NOMO-1 (cell line): Measurements from ENCODE around the gene SF3B3.
A peak's percentile ranks its signal among the peaks of the same experiment; 100 is the strongest.

Experiments used
- DNase-seq, 2 experiments: peaks; one replicate each; lab custom pipeline; 2025; ENCODE audit not compliant: unreplicated experiment in 2 of 2; lab: John Stamatoyannopoulos, UW

The SF3B3 gene

DNA sequence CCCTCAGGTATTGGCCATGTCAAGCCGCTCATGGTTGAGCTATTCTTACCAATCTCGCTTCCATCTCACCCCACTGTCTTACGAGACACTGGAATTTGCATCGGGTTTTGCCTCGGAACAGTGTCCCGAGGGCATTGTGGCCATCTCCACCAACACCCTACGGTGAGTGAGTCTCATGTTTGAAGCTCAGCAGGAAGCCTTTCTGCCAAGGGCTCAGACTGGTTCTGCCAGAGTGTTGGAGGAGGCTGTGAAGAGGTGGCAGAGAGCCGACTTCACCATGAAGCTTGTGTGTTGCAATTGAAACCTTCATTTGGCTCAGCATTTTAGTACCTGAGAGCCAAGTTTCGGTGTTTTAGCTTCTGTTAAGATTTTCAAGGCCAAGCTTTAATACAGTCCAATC is 38.0 kb downstream of the SF3B3 start:
- no peak for DNase-seq

GRCh38 chr16:70563636-70564035 is 40.0 kb downstream of the SF3B3 start:
- no peak for DNase-seq

- DNase-seq = no peak
Measured at GRCh38 chr16:70565053-70565452, 41.4 kb downstream of the SF3B3 start.

DNA sequence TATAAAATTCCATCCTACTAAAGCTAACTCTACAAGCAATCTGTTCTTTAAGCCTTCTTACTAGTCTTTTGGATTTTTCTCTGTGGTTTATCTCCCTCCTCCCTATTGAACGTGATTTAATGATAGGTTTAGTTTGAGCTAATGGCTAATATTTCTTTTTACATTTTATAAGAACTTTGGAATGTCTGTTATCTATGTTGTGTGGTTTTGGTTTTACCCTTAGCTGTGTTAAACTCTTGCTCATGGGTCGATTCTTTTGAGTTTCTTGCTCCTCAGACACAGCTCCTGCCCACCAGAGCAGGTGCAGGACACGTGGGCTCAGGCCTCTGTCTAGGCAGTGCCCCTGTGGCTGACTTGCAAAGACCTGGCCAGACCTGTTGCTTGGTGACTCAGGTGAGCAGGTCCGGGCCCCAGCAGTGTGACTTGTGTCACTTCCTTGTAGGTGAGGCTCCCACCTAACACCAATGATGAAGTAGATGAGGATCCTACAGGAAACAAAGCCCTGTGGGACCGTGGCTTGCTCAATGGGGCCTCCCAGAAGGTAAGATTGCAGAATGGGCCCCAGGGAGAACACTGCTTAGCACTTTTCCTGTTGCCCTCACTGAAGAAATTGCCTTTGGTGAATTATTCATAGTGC is 45.1 kb downstream of the SF3B3 start:
- DNase-seq = no peak

DNA sequence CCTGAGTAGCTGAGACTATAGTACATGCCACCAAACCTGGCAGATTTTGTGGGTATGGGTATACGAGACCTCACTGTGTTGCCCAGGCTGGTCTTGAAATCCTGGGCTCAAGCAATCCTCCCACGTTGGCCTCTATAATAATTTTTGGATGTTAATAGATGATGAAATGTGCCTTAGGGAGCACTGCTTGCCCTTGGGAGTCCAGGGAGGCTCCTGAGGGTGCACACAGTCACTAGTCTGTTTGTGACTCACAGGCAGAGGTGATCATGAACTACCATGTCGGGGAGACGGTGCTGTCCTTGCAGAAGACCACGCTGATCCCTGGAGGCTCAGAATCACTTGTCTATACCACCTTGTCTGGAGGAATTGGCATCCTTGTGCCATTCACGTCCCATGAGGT is 46.1 kb downstream of the SF3B3 start:
- no peak for DNase-seq

- no peak for DNase-seq
Measured at GRCh38 chr16:70570967-70571570, 47.5 kb downstream of the SF3B3 start.

DNA sequence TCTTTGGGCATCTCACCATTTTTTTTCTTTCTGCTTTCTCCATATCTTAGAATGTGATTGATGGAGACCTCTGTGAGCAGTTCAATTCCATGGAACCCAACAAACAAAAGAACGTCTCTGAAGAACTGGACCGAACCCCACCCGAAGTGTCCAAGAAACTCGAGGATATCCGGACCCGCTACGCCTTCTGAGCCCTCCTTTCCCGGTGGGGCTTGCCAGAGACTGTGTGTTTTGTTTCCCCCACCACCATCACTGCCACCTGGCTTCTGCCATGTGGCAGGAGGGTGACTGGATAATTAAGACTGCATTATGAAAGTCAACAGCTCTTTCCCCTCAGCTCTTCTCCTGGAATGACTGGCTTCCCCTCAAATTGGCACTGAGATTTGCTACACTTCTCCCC is 48.0 kb downstream of the SF3B3 start:
- no peak for DNase-seq

DNA sequence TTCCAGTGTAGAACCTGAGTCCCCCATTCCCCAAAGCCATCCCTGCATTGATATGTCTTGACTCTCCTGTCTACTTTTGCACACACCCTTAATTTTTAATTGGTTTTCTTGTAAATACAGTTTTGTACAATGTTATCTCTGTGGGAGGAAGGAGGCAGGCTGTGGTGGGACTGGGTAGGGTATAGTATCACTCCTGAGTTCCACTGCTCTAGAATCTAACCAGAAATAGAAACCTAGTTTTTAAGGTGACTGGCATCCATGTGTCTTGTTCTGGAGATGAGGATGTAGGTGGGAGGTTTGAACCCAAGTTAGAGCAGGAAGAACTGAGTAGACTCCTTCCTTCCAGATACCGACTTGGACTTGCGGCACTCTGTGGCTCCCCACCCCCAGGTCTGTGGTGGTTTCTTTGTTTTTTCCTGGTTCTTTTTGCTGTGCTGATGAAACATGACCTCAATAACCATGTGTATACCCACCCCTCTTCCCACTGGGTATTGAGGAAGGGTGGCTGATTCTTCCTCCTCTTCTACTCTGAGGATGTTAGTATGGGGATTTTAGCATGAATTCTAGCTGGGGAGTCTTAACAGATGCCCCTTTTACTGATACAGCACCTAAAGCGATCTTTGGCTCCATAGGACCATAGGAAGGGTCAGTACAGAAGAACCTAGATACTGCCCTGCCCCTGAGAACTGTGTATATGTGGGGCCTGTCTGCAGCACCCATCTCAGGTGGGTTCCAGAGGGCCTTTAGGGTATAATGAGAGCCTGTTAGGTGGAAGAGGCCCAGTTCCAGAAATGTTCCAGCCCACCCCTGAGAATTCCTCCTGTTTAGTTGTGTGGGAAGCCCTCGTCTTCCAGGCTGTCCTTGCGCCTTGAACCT is 48.7 kb downstream of the SF3B3 start:
- DNase-seq = no peak

- no peak for DNase-seq
Measured at GRCh38 chr16:70572926-70573270, 49.3 kb downstream of the SF3B3 start.

DNA sequence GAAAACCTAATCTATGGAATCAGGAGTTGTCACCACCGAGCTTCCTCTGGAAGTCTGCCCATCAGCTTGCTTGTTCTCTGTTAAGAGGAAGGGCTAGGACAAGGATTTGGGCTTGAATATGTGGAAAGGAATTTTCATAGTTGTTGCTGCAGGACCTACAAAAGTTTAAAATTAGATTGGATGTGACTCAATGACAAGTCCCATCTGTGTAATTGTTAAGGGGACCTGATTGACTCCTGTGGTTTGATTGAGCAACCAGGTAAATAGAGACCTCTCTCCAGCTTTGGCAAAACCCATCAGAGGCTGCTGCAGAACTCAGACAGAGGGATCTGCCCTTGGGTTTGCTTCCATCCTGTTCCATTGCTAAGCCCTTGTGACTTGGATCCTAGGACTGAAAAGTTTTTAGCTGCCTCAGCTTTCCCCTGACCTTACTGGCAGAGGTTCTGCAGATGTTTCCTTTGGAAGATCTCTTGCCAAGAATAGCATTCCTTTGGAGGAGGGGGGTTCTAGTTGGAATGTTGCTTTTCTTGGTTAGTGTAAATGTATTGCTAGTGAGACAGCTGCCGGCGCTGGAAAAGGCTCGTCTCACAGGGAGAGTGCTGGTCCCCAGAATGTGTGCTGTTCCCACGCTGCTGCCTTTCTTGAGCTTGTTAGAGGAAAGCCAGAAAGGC is 50.0 kb downstream of the SF3B3 start:
- DNase-seq = no peak

DNA sequence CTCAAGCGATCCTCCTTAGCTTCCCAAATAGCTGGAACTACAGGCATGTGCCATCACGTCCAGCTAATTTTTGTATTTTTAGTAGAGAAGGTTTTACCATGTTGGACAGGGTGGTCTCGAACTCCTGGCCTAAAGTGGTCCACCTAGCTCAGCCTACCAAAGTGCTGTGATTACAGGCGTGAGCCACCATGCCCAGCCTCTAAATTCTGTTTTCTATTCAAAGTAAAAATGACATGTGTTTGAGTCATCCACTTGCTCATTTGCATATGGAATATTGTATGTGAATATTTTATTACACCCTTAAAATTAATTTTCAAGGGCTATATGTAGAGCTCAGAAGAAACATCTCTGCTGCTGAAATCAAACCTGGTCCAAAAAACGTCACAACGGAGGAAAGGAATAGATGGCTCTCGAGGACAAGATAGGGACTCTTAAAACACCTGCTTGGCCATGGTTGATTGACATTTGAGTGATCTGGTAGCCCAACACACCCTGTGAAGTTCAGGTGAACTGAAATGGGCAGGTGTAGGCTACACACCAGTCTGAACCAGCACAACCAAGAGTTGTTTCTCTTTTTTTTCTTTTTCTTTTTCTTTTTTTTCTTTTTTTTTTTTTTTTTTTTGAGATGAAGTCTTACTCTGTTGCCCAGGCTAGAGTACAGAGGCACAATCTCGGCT is 51.1 kb downstream of the SF3B3 start:
- no peak for DNase-seq

- no peak for DNase-seq
Measured at GRCh38 chr16:70575376-70575775, 51.8 kb downstream of the SF3B3 start.

- DNase-seq = peak; percentile 25 to 35
Measured at GRCh38 chr16:70576431-70577255, 53.0 kb downstream of the SF3B3 start.

GRCh38 chr16:70577256-70577698 is 53.7 kb downstream of the SF3B3 start:
- no peak for DNase-seq

- DNase-seq = no peak
Measured at GRCh38 chr16:70578035-70578434, 54.4 kb downstream of the SF3B3 start.

DNA sequence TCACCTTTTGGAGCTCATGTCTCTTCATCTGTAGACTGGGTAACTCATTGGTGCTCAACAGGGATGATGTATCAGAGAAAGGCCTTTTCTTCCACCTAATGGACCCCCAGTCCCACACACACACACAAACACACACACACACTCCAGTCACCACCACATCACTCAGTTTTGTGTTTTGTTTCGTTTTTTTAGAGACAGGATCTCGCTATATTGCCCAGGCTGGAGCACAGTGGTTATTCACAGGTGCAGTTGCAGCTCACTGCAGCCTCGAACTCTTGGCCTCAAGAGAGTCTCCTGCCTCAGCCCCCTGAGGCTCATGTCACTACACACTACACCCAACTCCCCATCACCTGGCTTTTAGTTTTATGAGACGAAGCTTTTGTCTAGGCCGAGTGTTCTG is 55.6 kb downstream of the SF3B3 start:
- DNase-seq = no peak

DNA sequence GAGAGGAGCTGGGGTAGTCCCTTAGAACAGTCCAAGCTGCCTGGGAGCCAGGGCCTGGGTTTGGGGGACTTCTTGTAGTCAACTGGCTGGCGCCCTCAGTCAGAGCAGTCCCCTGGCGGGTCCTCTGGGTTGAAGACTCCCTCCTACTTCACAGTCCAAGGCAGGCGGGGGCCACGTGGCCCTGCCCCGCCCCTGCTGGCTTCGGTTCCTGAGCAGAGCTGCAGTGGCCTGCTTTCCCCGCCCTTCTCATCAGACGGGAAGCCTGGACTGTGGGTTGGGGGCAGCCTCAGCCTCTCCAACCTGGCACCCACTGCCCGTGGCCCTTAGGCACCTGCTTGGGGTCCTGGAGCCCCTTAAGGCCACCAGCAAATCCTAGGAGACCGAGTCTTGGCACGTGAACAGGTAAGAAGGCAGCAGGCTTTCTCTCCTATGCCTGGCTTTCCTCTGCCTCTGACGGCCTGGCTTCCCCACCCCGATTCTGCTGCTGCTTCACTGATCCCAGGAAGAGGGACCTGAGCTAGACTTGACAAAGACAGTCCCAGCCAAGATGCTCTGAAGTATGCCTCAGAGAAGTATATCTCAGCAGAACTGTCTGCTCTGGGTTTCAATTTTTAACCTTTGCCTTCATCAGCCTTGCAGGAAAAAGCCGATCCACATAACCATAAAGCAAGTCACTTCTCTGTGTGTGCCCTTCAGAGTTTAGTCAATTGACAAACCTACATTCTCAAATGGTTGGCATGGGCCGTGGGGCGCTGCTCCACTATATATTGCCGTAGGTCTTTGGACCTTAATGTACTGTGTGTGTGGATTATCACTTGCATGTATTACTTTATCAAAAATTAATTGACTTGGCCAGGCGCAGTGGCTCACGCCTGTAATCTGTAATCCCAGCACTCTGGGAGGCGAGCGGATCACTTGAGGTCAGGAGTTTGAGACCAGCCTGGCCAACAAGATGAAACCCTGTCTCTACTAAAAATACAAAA is 56.3 kb downstream of the SF3B3 start:
- no peak for DNase-seq

DNA sequence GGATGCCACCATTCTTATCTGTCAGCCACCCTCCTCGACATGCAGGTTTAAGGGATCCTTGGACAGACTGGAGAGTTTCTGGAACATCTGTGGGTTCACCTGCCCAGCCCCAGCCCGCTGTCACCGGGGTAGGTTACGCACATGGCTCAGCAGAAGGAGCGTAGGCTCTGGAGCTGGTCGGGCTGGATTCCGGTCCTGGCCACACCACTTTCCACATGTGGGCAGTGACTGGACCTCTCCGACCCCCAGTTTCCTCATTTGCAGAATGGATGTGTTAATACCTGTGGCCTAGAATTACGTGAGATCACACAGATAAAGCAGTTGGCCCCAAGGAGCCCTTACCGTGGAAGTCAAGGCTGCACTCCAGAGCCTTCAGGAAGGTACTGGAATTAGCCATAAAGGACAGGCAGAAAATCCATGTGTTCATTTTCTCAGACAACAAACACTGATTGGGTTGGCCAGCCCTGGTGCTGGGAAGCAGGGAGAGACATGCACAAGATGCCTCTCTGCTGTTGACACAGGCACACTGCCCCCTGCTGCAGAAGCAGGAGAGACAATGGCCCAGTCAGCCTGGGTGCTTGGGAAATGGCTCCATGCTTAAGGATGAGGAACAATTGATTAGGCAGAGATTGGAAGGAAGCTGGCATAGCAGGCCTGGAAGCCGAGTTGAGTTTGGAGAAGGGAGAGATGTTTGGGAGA is 58.8 kb downstream of the SF3B3 start:
- DNase-seq = no peak
